ENCODE data around the gene LARP1.
"Not testable (repeated sequence)": the region's sequence is repeated elsewhere in the genome, so short reads cannot be mapped to it uniquely, and the experiment has no call there.

Gene LARP1

DNA sequence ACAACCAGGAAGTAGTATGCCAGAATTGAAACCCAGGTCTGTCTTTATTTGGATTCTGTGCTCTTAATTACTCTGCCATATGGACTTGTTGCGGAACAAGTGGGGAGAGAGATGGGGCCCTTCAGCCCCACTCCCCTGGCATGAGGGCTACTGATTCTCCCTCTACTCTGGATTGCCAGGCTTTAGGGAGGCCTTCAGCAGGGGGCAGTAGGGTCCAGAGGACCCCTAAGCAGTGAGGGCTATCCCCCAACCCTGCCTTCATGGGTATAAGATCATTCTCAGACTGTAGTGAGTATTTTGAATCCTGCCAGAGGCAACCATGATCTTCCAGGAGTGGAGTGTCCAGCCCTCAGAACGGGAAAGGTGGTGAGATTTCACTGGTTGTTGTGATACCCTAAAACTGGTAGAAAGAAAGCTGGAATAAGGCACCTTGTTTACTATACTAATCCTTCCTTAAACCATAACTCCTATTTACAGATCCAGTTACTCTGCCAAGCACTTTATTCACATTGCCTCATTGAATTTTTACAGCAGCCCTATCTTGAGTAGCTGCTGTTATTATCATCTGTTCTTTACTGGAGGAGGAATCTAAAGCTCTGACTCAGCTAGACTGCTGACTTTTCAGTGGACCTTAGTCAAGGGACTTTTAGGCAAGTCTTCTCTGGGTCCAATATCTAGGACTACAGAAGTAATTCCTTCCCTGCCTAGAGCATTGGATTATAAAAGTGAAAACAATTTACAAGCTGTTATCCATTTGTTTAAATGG is 31.3 kb upstream of the LARP1 start:
- in situ Hi-C loops (cut with HindIII; ENCODE audit: low sequenced_read_pairs) = no loop called here
- no peak for DNase-seq (ENCODE audit: low read depth)

DNA sequence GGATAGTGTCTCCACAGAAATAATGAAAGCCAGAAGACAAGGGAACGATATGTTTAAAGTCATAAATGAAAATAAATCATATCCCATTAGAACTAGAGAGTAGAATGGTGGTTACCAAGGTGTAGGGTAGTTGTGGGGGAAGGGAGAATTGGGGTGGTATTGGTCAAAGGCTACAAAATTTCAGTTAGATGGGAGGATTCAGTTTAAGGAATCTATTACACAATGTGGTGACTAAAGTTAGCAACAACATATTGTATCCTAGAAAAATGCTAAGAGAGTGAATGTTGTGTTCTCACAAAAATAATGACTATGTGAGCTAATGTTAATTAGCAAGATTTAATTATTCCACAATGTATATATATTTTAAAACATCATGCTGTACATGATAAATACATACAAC is 27.8 kb upstream of the LARP1 start:
- no peak for DNase-seq (ENCODE audit: low read depth)
- in situ Hi-C loops (cut with HindIII; ENCODE audit: low sequenced_read_pairs) = no loop called here
- H3K4me3 ChIP-seq (ENCODE audit: low read depth, low read length) = no peak overlapping the region
- TF ChIP-seq, protein P1, sequence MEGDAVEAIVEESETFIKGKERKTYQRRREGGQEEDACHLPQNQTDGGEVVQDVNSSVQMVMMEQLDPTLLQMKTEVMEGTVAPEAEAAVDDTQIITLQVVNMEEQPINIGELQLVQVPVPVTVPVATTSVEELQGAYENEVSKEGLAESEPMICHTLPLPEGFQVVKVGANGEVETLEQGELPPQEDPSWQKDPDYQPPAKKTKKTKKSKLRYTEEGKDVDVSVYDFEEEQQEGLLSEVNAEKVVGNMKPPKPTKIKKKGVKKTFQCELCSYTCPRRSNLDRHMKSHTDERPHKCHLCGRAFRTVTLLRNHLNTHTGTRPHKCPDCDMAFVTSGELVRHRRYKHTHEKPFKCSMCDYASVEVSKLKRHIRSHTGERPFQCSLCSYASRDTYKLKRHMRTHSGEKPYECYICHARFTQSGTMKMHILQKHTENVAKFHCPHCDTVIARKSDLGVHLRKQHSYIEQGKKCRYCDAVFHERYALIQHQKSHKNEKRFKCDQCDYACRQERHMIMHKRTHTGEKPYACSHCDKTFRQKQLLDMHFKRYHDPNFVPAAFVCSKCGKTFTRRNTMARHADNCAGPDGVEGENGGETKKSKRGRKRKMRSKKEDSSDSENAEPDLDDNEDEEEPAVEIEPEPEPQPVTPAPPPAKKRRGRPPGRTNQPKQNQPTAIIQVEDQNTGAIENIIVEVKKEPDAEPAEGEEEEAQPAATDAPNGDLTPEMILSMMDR (IDR thresholded peaks at IDR 0.05; ENCODE audit: low read depth, low read length, missing control alignments) = no peak

More for the DNA sequence above, 31.3 kb upstream of the LARP1 start:
- no peak overlapping the region for H3K4me3 ChIP-seq (ENCODE audit: low read depth, low read length)
- TF ChIP-seq, protein P1 (IDR thresholded peaks at IDR 0.05; ENCODE audit: low read depth, low read length, missing control alignments) = no peak

DNA sequence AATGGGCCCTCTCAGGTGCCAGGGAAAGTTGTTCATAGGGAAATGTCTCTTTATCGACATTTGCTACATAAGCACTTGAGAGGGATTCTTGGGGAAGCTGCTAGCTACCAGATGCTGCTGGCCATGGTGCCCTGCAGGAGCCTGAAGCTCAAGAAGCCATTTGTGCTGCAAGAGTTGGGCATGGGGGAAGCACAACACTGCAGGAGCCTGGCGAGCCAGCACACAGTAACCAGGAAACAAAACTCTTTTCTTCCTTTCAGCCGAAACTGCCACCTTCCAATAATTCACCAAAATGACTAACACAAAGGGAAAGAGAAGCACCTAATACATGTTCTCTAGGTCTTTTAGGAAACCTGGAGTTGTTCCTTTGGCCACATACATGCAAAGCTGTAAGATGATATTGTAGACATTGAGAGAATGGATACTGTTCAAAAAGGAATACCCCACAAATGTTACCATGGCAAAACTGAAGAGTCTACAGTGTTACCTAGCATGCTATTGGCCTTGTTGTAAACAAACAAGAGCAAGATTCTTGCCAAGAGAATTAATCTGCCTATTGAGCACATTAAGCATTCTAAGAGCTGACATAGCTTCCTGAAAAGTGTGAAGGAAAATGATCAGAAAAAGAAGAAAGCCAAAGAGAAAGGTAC is 26.1 kb upstream of the LARP1 start:
- no peak for DNase-seq (ENCODE audit: low read depth)
- H3K4me3 ChIP-seq (ENCODE audit: low read depth, low read length) = no peak overlapping the region
- in situ Hi-C loops (cut with HindIII; ENCODE audit: low sequenced_read_pairs) = no loop called here
- TF ChIP-seq, protein P1 (IDR thresholded peaks at IDR 0.05; ENCODE audit: low read depth, low read length, missing control alignments) = no peak

DNA sequence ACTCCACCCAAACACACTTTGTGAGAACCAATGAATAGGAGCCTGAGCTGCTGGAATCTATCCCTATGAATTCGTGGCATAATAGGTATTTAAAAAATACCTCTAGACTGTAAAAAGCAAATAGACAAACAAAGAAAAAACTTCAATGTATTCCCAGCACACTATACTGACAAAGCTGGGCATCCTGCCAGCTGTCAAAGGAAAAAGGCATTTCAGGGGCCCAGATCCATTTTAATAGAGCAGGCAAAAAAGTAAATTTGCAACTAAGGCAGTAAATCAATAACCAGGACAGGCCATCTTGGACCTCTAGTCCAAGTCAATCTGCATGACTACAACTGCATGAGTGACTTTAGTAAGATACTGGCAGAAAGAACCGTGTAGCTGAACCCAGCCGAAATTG is 25.6 kb upstream of the LARP1 start:
- no peak overlapping the region for H3K4me3 ChIP-seq (ENCODE audit: low read depth, low read length)
- DNase-seq (ENCODE audit: low read depth) = no peak
- TF ChIP-seq, protein P1 (IDR thresholded peaks at IDR 0.05; ENCODE audit: low read depth, low read length, missing control alignments) = no peak
- in situ Hi-C loops (cut with HindIII; ENCODE audit: low sequenced_read_pairs) = no loop called here

DNA sequence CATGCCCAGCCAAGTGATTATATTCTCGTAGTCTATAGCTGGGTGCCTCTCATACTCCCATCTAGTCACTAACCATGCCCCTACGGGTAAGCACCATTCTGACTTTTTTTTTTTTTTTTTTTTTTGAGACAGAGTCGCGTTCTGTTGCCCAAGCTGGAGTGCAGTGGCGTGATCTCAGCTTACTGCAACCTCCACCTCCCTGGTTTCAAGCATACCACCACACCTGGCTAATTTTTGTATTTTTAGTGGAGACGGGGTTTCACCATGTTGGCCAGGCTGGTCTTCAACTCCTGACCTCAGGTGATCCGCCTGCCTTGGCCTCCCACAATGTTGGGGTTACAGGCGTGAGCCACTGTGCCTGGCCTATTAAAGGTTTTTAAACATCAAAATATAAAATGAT is 24.4 kb upstream of the LARP1 start:
- H3K4me3 ChIP-seq (ENCODE audit: low read depth, low read length); DNase-seq (ENCODE audit: low read depth); in situ Hi-C loops (cut with HindIII; ENCODE audit: low sequenced_read_pairs): not testable (repeated sequence)

DNA sequence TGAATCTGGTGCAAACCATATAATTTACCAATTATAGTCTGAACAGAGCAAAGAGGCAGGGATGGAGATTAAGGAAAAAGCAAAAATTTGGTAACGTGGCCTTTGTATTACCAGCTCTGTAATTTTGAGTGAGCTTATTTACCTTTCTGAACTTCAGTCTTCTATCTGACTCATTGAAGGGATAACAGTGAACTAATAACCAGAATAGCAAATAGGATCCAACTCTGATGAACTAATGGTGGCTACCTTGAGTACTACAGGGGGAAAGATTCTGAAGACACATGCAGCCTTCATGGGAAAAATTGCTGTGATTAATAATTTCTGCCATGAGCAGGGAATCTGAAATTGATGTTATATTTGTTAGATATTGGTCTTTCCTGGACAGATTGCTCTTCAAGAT is 23.0 kb upstream of the LARP1 start:
- TF ChIP-seq, protein P1 (IDR thresholded peaks at IDR 0.05; ENCODE audit: low read depth, low read length, missing control alignments) = no peak
- no peak overlapping the region for H3K4me3 ChIP-seq (ENCODE audit: low read depth, low read length)
- no peak for DNase-seq (ENCODE audit: low read depth)
- in situ Hi-C loops (cut with HindIII; ENCODE audit: low sequenced_read_pairs) = no loop called here
